HCT116 (cell line): ENCODE data around the gene MINDY3. TPM values are rescaled to one million over a fixed set of nuclear protein-coding genes. Genes with fewer than 3 reads are reported as not detected.

Experiments
- ATAC-seq: fragments of 200-7000 bp; cut with Tn5 transposase; 2 replicates; pipeline ENCODE4 v1.9.1; 2020; ENCODE audit warnings: mild to moderate bottlenecking, moderate library complexity
- BruUV-seq: library from RNA; stranded (reverse); fragments of 400-500 nt; replicated peaks from 2 replicates; lab custom pipeline; 2021; lab: Mats Ljungman, UMichigan
- CTCF ChIA-PET: fragments of 300-600 bp; sonication (Branson Sonifier 250); formaldehyde crosslinking; loops from one replicate; lab custom pipeline; 2021; ENCODE audit warnings: antibody characterized with exemption; lab: Charles Lee
- POLR2A ChIA-PET: fragments of 300-600, 350-600 bp; sonication (Branson Sonifier 250); formaldehyde crosslinking; loops from one replicate; lab custom pipeline; 2021; ENCODE audit warnings: antibody characterized with exemption; lab: Charles Lee
- RAD21 ChIA-PET, 2 experiments: fragments of 300-600 bp; sonication (Branson Sonifier 250); formaldehyde crosslinking; loops; one replicate each; lab custom pipeline; 2023; ENCODE audit warnings: low total read pairs in 2 of 2; ENCODE audit not compliant: uncharacterized antibody in 2 of 2, unreplicated experiment in 2 of 2, low non-redundant PET in 1 of 2; lab: Charles Lee
- DNase-seq: peaks from one replicate; pipeline ENCODE4 v3.0.0-alpha.2; 2010; ENCODE audit warnings: low read depth, low spot score
- H2AFZ ChIP-seq: fragments of 200-600 bp; shearing (Covaris generic), sonication (generic); 2 replicates; pipeline ENCODE4 v1.6.1; 2017; ENCODE audit warnings: low read depth, mixed run types, mixed read lengths, antibody characterized with exemption, low read length; ENCODE audit not compliant: poor library complexity, severe bottlenecking
- H3K27ac ChIP-seq: 2 replicates; pipeline ENCODE4 v1.5.1; 2012; ENCODE audit warnings: low read depth, low read length
- H3K27me3 ChIP-seq: fragments of 200-600 bp; sonication (generic); 2 replicates; pipeline ENCODE4 v1.6.1; 2016; ENCODE audit warnings: mixed run types, low read length, mixed read lengths; ENCODE audit not compliant: insufficient read depth
- H3K36me3 ChIP-seq, 2 experiments: fragments of 200-500 bp in 1 of 2; fragments of 200-600 bp in 1 of 2; sonication (Bioruptor generic) in 1 of 2; sonication (generic) in 1 of 2; 2 replicates each; pipeline versions ENCODE4 v1.5.1 to v1.6.1; 2014 to 2016; ENCODE audit warnings: low read length in 2 of 2, inconsistent platforms in 1 of 2, mixed read lengths in 1 of 2, mixed run types in 1 of 2; ENCODE audit not compliant: insufficient read depth in 2 of 2, control insufficient read depth in 1 of 2
- H3K4me1 ChIP-seq, 2 experiments: fragments of 200-600 bp in 1 of 2; sonication (generic) in 1 of 2; 2 replicates each; pipeline versions ENCODE4 v1.5.1 to v1.6.1; 2012 to 2017; ENCODE audit warnings: low read length in 2 of 2, inconsistent platforms in 1 of 2, mild to moderate bottlenecking in 1 of 2, mixed read lengths in 1 of 2, mixed run types in 1 of 2, moderate library complexity in 1 of 2; ENCODE audit not compliant: insufficient read depth in 2 of 2, control insufficient read depth in 1 of 2
- H3K4me2 ChIP-seq: fragments of 200-600 bp; sonication (generic); 2 replicates; pipeline ENCODE4 v1.6.1; 2017; ENCODE audit warnings: mixed run types, low read length, mixed read lengths
- H3K4me3 ChIP-seq, 2 experiments: fragments of 200-600 bp in 1 of 2; sonication (generic) in 1 of 2; replicated peaks in 1 of 2; 2 replicates each; pipeline ENCODE4 v1.5.1; 2011 to 2016; ENCODE audit warnings: low read length in 2 of 2, control low read depth in 1 of 2, low read depth in 1 of 2, mild to moderate bottlenecking in 1 of 2, mixed read lengths in 1 of 2, mixed run types in 1 of 2
- H3K79me2 ChIP-seq: fragments of 200-600 bp; sonication (generic); 2 replicates; pipeline ENCODE4 v1.6.1; 2017; ENCODE audit warnings: mild to moderate bottlenecking, mixed run types, low read length, moderate library complexity, mixed read lengths; ENCODE audit not compliant: insufficient read depth
- H3K9ac ChIP-seq: fragments of 200-600 bp; sonication (generic); 2 replicates; pipeline ENCODE4 v1.6.1; 2016; ENCODE audit warnings: low read length, mixed read lengths
- H3K9me2 ChIP-seq: fragments of 200-600 bp; sonication (generic), shearing (Covaris generic); 2 replicates; pipeline ENCODE4 v1.6.1; 2017; ENCODE audit warnings: mixed run types, mild to moderate bottlenecking, moderate library complexity; ENCODE audit not compliant: insufficient read depth
- H3K9me3 ChIP-seq, 2 experiments: fragments of 200-500 bp in 1 of 2; fragments of 200-600 bp in 1 of 2; sonication (Bioruptor generic) in 1 of 2; sonication (generic) in 1 of 2; 2 replicates each; pipeline ENCODE4 v1.6.1; 2014 to 2017; ENCODE audit warnings: low read length in 2 of 2, mixed read lengths in 2 of 2, inconsistent platforms in 1 of 2, low read depth in 1 of 2, mild to moderate bottlenecking in 1 of 2, mixed run types in 1 of 2, moderate library complexity in 1 of 2; ENCODE audit not compliant: control insufficient read depth in 1 of 2, insufficient read depth in 1 of 2
- H4K20me1 ChIP-seq: fragments of 200-600 bp; sonication (generic), shearing (Covaris generic); 2 replicates; pipeline ENCODE4 v1.6.1; 2017; ENCODE audit warnings: mixed run types, mild to moderate bottlenecking, moderate library complexity; ENCODE audit not compliant: insufficient read depth
- CBX3 ChIP-seq: IDR thresholded peaks from 2 replicates; pipeline ENCODE4 v1.6.1; 2012; ENCODE audit warnings: low read depth
- CEBPB ChIP-seq: IDR thresholded peaks from 2 replicates; pipeline ENCODE4 v1.6.1; 2012; ENCODE audit warnings: low read depth
- EGR1 ChIP-seq: IDR thresholded peaks from 2 replicates; pipeline ENCODE4 v1.6.1; 2012; ENCODE audit warnings: low read depth
- ELF1 ChIP-seq: IDR thresholded peaks from 2 replicates; pipeline ENCODE4 v1.6.1; 2012; ENCODE audit warnings: low read depth, borderline replicate concordance
- EZH2 ChIP-seq: fragments of 200-600 bp; sonication (generic); IDR thresholded peaks from 2 replicates; pipeline ENCODE4 v1.6.1; 2017; ENCODE audit warnings: antibody characterized with exemption, mixed run types
- EZH2phosphoT487 ChIP-seq: fragments of 200-600 bp; IDR thresholded peaks from 2 replicates; pipeline ENCODE4 v1.6.1; 2018; ENCODE audit warnings: antibody characterized with exemption, borderline replicate concordance
- JUND ChIP-seq: IDR thresholded peaks from 2 replicates; pipeline ENCODE4 v1.6.1; 2012
- POLR2A ChIP-seq: IDR thresholded peaks from 2 replicates; pipeline ENCODE4 v1.7.0; 2011; ENCODE audit warnings: borderline replicate concordance; ENCODE audit not compliant: insufficient read depth, insufficient read length; ENCODE audit errors: extremely low read depth
- SIN3A ChIP-seq: IDR thresholded peaks from 2 replicates; pipeline ENCODE4 v1.6.1; 2012; ENCODE audit warnings: low read depth
- SP1 ChIP-seq: IDR thresholded peaks from 2 replicates; pipeline ENCODE4 v1.6.1; 2012; ENCODE audit warnings: low read depth
- SRF ChIP-seq: IDR thresholded peaks from 2 replicates; pipeline ENCODE4 v1.6.1; 2012; ENCODE audit warnings: low read depth
- TCF7L2 ChIP-seq: IDR thresholded peaks from 2 replicates; pipeline ENCODE4 v1.7.0; 2011; ENCODE audit warnings: borderline replicate concordance, inconsistent platforms; ENCODE audit not compliant: insufficient read depth, insufficient read length; ENCODE audit errors: extremely low read depth
- YY1 ChIP-seq: IDR thresholded peaks from 2 replicates; pipeline ENCODE4 v1.6.1; 2011; ENCODE audit warnings: low read length, low read depth, moderate library complexity, mild to moderate bottlenecking; ENCODE audit not compliant: insufficient replicate concordance; ENCODE audit errors: extremely low read depth
- ZFX ChIP-seq: fragments of 450-650 bp; IDR thresholded peaks from 2 replicates; pipeline ENCODE4 v1.6.1; 2017
- intact Hi-C: fragments of 100-400 bp; cut with micrococcal nuclease; formaldehyde crosslinking; loops from 2 replicates; pipeline ENCODE4 v1.10.0; 2022
- total RNA-seq: library from RNA; stranded (reverse); gene quantifications from one replicate; pipeline ENCODE4 v1.2.1, GENCODE V29; 2021; ENCODE audit not compliant: unreplicated experiment
- TF ChIP-seq, protein P1 (sequence below): IDR thresholded peaks from 2 replicates; pipeline ENCODE4 v1.6.1; 2012; ENCODE audit warnings: low read depth
- TF ChIP-seq, protein P2 (sequence below): IDR thresholded peaks from 2 replicates; pipeline ENCODE4 v1.6.1; 2012

MINDY3 gene
- total RNA-seq, 1 experiment from 2014 or later: 15.5 TPM

DNA sequence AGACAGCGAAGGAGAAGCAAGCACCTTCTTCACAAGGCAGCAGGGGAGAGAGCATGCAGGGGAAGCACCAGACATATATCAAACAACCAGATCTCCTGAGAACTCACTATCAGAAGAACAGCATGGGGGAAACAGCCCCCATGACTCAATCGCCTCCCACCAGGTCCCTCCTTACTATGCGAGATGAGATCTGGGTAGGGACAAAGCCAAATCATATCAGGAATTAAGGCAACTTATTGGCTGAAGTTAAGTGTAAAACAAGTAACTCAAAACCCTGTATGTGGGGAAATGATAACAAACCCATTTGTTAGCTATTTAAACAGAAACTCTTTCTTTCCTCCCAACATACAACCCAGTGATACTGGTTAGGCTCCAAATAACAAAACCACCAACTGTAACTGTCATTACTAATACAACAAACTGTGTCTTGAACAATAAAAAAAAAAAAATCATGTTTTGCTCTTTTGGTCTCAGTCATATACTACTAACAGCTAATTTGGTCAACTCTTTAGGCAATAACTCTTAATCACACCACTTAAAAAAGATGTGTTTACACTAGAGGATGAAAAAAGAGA lies 57.8 kb downstream of the MINDY3 start (continued):
- TF ChIP-seq, protein P1, sequence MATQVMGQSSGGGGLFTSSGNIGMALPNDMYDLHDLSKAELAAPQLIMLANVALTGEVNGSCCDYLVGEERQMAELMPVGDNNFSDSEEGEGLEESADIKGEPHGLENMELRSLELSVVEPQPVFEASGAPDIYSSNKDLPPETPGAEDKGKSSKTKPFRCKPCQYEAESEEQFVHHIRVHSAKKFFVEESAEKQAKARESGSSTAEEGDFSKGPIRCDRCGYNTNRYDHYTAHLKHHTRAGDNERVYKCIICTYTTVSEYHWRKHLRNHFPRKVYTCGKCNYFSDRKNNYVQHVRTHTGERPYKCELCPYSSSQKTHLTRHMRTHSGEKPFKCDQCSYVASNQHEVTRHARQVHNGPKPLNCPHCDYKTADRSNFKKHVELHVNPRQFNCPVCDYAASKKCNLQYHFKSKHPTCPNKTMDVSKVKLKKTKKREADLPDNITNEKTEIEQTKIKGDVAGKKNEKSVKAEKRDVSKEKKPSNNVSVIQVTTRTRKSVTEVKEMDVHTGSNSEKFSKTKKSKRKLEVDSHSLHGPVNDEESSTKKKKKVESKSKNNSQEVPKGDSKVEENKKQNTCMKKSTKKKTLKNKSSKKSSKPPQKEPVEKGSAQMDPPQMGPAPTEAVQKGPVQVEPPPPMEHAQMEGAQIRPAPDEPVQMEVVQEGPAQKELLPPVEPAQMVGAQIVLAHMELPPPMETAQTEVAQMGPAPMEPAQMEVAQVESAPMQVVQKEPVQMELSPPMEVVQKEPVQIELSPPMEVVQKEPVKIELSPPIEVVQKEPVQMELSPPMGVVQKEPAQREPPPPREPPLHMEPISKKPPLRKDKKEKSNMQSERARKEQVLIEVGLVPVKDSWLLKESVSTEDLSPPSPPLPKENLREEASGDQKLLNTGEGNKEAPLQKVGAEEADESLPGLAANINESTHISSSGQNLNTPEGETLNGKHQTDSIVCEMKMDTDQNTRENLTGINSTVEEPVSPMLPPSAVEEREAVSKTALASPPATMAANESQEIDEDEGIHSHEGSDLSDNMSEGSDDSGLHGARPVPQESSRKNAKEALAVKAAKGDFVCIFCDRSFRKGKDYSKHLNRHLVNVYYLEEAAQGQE: no peak
- TF ChIP-seq EGR1: no peak
- TF ChIP-seq ELF1: no peak
- TF ChIP-seq ZFX: no peak
- TF ChIP-seq EZH2: no peak

DNA sequence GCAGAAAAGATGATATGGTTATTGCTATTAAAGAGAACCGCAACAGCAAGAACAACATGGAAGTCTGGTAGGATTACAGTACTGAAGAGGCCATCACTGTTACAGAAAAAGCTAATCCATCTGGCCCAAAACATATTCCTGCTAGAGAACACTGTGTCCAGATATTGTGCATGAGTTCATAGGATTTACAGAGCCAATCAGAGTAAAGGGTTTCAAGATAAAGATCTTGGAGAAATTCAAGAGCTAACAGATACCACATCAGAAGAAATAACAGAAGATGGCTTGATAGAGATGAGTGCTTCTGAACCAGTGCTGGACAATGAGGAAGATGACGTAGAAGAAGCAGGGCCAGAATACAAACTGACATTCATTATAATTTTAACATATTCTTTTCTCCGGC lies 58.7 kb downstream of the MINDY3 start:
- BruUV-seq: no TSS peak
- H2AFZ ChIP-seq: no peak overlapping the region
- H3K27ac ChIP-seq: no peak overlapping the region
- H3K27me3 ChIP-seq: no peaks in the 10 kb centered on the region
- ChIA-PET POLR2A (no interaction called here), RAD21 (no interaction called here), CTCF (no interaction called here)
- H3K4me1 ChIP-seq: no peaks in the 10 kb centered on the region
- ATAC-seq (no peak), DNase-seq (no peak)
- no peak overlapping the region for H3K9ac ChIP-seq
- peaks cover 0 to 6% of the 10 kb centered on the region in 2 experiments; a peak in 1 of 4 replicates for H3K9me3 ChIP-seq
- TF ChIP-seq, protein P2, sequence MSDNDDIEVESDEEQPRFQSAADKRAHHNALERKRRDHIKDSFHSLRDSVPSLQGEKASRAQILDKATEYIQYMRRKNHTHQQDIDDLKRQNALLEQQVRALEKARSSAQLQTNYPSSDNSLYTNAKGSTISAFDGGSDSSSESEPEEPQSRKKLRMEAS: no peak
- TF ChIP-seq, protein P1: no peak
- TF ChIP-seq SIN3A (no peak), POLR2A (no peak), SRF (no peak), CBX3 (no peak), EGR1 (no peak), SP1 (no peak), YY1 (no peak), ZFX (no peak), TCF7L2 (no peak), CEBPB (no peak), EZH2phosphoT487 (no peak), JUND (no peak)
- no peak overlapping the region for H3K4me3 ChIP-seq
- no peaks in the 10 kb centered on the region for H4K20me1 ChIP-seq
- no peaks in the 10 kb centered on the region for H3K36me3 ChIP-seq
- no peak overlapping the region for H3K4me2 ChIP-seq
- H3K9me2 ChIP-seq: no peaks in the 10 kb centered on the region
- intact Hi-C loops: no loop called here
- no peaks in the 10 kb centered on the region for H3K79me2 ChIP-seq
